Measurements from ENCODE around the gene GRM2.

Gene GRM2

DNA sequence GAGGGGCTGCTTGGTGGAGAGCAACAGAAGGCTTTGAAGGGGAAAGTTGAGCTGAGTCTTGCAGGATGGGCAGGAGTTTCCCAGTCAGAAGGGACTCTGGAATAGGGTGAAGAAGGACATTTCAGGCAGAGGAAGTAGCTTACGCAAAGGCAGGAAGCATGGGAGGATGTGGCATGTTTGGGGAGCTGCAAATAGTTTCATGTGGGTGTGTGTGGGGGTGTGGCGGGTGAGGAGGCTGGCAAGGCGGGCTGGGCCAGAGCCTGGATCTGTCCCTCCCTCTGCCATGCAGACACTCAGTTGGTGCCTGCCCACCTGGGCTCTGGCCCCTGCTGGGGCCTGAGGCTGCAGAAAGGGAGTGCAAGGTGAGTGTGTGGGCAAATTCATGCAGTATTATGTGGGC is 25.4 kb upstream of the GRM2 start:
- no peak overlapping the region for H3K27ac ChIP-seq (ENCODE audit: low read depth, low read length)

GRCh38 chr3:51682079-51682478 is 24.8 kb upstream of the GRM2 start:
- Histone ChIP-seq H3K4me1 (ENCODE audit: insufficient read depth, low read length) (peaks cover 30% of the 10 kb centered on the region), H3K9me3 (ENCODE audit: low read length) (no peaks in the 10 kb centered on the region), H3K9ac (ENCODE audit: low read length) (no peak overlapping the region), H3K27ac (ENCODE audit: low read depth, low read length) (no peak overlapping the region), H3K36me3 (ENCODE audit: insufficient read depth, low read length) (peaks cover 45% of the 10 kb centered on the region), H3K27me3 (ENCODE audit: control insufficient read depth in 1 of 2, insufficient read depth in 2 of 2, low read length in 2 of 2) (no peaks in the 10 kb centered on the region), H3K4me3 (ENCODE audit: low read depth in 1 of 2, low read length in 2 of 2) (no peak overlapping the region)

More for the DNA sequence above, 25.4 kb upstream of the GRM2 start:
- H3K4me1 ChIP-seq (ENCODE audit: insufficient read depth, low read length), result peaks cover 30% of the 10 kb centered on the region
- H3K4me3 ChIP-seq (ENCODE audit: low read depth in 1 of 2, low read length in 2 of 2), result no peak overlapping the region
- peaks cover 44% of the 10 kb centered on the region for H3K36me3 ChIP-seq (ENCODE audit: insufficient read depth, low read length)
- no peaks in the 10 kb centered on the region for H3K9me3 ChIP-seq (ENCODE audit: low read length)
- no peaks in the 10 kb centered on the region for H3K27me3 ChIP-seq (ENCODE audit: control insufficient read depth in 1 of 2, insufficient read depth in 2 of 2, low read length in 2 of 2)
- no peak overlapping the region for H3K9ac ChIP-seq (ENCODE audit: low read length)

GRCh38 chr3:51682526-51682925 is 24.3 kb upstream of the GRM2 start:
- Histone ChIP-seq H3K4me3 (ENCODE audit: low read depth in 1 of 2, low read length in 2 of 2) (no peak overlapping the region), H3K9me3 (ENCODE audit: low read length) (no peaks in the 10 kb centered on the region), H3K36me3 (ENCODE audit: insufficient read depth, low read length) (peaks cover 45% of the 10 kb centered on the region), H3K4me1 (ENCODE audit: insufficient read depth, low read length) (peaks cover 30% of the 10 kb centered on the region), H3K9ac (ENCODE audit: low read length) (no peak overlapping the region), H3K27me3 (ENCODE audit: control insufficient read depth in 1 of 2, insufficient read depth in 2 of 2, low read length in 2 of 2) (no peaks in the 10 kb centered on the region), H3K27ac (ENCODE audit: low read depth, low read length) (no peak overlapping the region)

- Histone ChIP-seq H3K36me3 (ENCODE audit: insufficient read depth, low read length) (peaks cover 48% of the 10 kb centered on the region), H3K9ac (ENCODE audit: low read length) (no peak overlapping the region), H3K27ac (ENCODE audit: low read depth, low read length) (no peak overlapping the region), H3K4me3 (ENCODE audit: low read depth in 1 of 2, low read length in 2 of 2) (no peak overlapping the region), H3K27me3 (ENCODE audit: control insufficient read depth in 1 of 2, insufficient read depth in 2 of 2, low read length in 2 of 2) (no peaks in the 10 kb centered on the region), H3K4me1 (ENCODE audit: insufficient read depth, low read length) (peaks cover 25% of the 10 kb centered on the region), H3K9me3 (ENCODE audit: low read length) (no peaks in the 10 kb centered on the region)
Observed at GRCh38 chr3:51683566-51683965, 23.3 kb upstream of the GRM2 start.

- peaks cover 21% of the 10 kb centered on the region for H3K4me1 ChIP-seq (ENCODE audit: insufficient read depth, low read length)
- no peak overlapping the region for H3K27ac ChIP-seq (ENCODE audit: low read depth, low read length)
- H3K9ac ChIP-seq (ENCODE audit: low read length), result no peak overlapping the region
Observed at GRCh38 chr3:51684971-51685751, 21.7 kb upstream of the GRM2 start.

GRCh38 chr3:51686056-51686455 is 20.8 kb upstream of the GRM2 start:
- Histone ChIP-seq H3K4me1 (ENCODE audit: insufficient read depth, low read length) (peaks cover 15% of the 10 kb centered on the region), H3K9me3 (ENCODE audit: low read length) (no peaks in the 10 kb centered on the region), H3K9ac (ENCODE audit: low read length) (no peak overlapping the region), H3K36me3 (ENCODE audit: insufficient read depth, low read length) (peaks cover 44% of the 10 kb centered on the region), H3K27ac (ENCODE audit: low read depth, low read length) (no peak overlapping the region), H3K4me3 (ENCODE audit: low read depth in 1 of 2, low read length in 2 of 2) (no peak overlapping the region), H3K27me3 (ENCODE audit: control insufficient read depth in 1 of 2, insufficient read depth in 2 of 2, low read length in 2 of 2) (no peaks in the 10 kb centered on the region)

More at GRCh38 chr3:51684971-51685751, 21.7 kb upstream of the GRM2 start:
- Histone ChIP-seq H3K36me3 (ENCODE audit: insufficient read depth, low read length) (peaks cover 44% of the 10 kb centered on the region), H3K27me3 (ENCODE audit: control insufficient read depth in 1 of 2, insufficient read depth in 2 of 2, low read length in 2 of 2) (no peaks in the 10 kb centered on the region), H3K4me3 (ENCODE audit: low read depth in 1 of 2, low read length in 2 of 2) (no peak overlapping the region), H3K9me3 (ENCODE audit: low read length) (no peaks in the 10 kb centered on the region)

- Histone ChIP-seq H3K36me3 (ENCODE audit: insufficient read depth, low read length) (peaks cover 44% of the 10 kb centered on the region), H3K4me1 (ENCODE audit: insufficient read depth, low read length) (peaks cover 9% of the 10 kb centered on the region), H3K27ac (ENCODE audit: low read depth, low read length) (no peak overlapping the region), H3K4me3 (ENCODE audit: low read depth in 1 of 2, low read length in 2 of 2) (no peak overlapping the region), H3K9me3 (ENCODE audit: low read length) (no peaks in the 10 kb centered on the region), H3K9ac (ENCODE audit: low read length) (no peak overlapping the region), H3K27me3 (ENCODE audit: control insufficient read depth in 1 of 2, insufficient read depth in 2 of 2, low read length in 2 of 2) (no peaks in the 10 kb centered on the region)
Observed at GRCh38 chr3:51686512-51687215, 20.2 kb upstream of the GRM2 start.

DNA sequence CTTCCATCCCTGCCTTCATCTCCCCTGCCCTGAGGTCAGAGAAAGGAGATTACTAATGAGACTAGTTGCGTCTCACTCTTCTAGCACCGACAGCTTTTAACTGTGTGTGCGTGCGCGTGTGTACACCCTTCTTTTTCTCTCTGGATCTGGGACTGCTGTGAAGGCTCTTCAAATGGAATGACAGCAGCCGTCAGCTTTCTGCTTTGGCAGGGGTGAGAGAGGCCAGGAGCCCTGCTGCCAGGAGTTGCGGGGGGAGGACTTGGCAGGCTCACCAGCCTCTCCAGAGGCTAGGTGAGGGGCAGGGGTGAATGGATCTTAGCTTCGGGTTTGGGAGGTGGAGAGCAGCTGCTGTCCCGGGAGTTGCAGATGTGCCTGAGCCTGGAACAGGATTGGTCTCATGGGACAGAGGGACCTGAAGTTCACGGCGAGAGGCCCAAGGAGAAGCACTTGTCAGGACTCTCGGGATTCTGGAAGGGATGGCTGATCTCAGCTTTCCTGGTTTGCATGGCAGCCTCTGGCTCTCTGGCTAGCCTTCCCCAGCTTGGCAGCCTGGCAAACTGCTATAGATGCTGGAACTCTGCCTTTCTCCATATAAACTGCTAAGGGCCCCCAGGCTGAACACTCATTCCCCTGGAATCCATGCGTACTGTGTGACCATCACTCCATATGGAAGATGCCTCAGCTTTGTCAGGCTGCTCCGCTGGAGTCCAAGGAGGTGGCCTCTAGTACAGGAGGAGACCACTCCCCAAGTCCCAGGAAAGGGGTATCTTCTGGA is 19.2 kb upstream of the GRM2 start:
- no peaks in the 10 kb centered on the region for H3K9me3 ChIP-seq (ENCODE audit: low read length)
- H3K4me3 ChIP-seq (ENCODE audit: low read depth in 1 of 2, low read length in 2 of 2), result no peak overlapping the region
- H3K36me3 ChIP-seq (ENCODE audit: insufficient read depth, low read length), result peaks cover 50% of the 10 kb centered on the region
- no peak overlapping the region for H3K9ac ChIP-seq (ENCODE audit: low read length)
- peaks cover 5% of the 10 kb centered on the region for H3K4me1 ChIP-seq (ENCODE audit: insufficient read depth, low read length)
- H3K27ac ChIP-seq (ENCODE audit: low read depth, low read length), result no peak overlapping the region
- no peaks in the 10 kb centered on the region for H3K27me3 ChIP-seq (ENCODE audit: control insufficient read depth in 1 of 2, insufficient read depth in 2 of 2, low read length in 2 of 2)

DNA sequence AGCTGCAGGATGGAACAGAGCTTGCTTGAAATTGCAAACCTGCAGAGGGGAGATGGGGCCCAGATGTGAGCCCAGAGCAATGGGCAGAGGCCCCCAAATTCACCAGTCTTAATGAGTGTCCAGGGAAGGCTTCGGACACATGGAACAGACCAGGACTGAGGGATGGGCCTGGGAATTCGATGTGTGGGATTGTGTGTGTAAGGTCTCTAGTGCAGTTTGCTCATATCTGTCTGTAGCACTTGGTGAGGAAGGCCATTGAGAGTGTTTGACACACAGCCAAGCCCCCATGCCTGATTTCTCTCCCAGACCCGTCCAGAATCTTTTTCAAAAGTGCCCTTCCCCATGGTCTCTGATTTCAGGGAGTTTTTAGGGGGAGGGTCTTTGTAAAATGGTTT is 18.7 kb upstream of the GRM2 start:
- Histone ChIP-seq H3K36me3 (ENCODE audit: insufficient read depth, low read length) (peaks cover 50% of the 10 kb centered on the region), H3K9me3 (ENCODE audit: low read length) (no peaks in the 10 kb centered on the region), H3K4me1 (ENCODE audit: insufficient read depth, low read length) (peaks cover 5% of the 10 kb centered on the region), H3K9ac (ENCODE audit: low read length) (no peak overlapping the region), H3K27ac (ENCODE audit: low read depth, low read length) (no peak overlapping the region), H3K4me3 (ENCODE audit: low read depth in 1 of 2, low read length in 2 of 2) (no peak overlapping the region), H3K27me3 (ENCODE audit: control insufficient read depth in 1 of 2, insufficient read depth in 2 of 2, low read length in 2 of 2) (no peaks in the 10 kb centered on the region)

DNA sequence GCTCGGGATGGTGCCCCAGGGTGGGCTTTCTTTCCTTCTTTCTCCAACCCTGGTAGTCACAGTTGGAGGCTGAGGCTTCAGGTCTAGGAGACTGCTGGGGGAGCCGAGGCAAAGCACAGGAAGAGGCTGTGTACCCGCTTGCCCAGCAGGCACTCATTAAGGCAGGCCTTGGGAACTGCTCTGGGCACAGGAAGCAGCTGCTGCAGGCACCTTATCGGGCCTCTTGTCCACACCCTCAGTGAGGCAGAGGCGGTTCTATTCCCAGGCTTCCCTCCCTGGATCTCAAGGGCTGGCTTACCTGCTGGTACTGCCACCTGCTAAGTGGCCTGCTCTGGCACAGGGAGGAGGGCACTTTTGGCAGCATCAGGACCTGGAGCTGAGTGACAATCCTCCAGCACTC is 15.8 kb upstream of the GRM2 start:
- H3K36me3 ChIP-seq (ENCODE audit: insufficient read depth, low read length), result peaks cover 38% of the 10 kb centered on the region

GRCh38 chr3:51691949-51692348 is 14.9 kb upstream of the GRM2 start:
- H3K9ac ChIP-seq (ENCODE audit: low read length), result no peak overlapping the region
- no peak overlapping the region for H3K4me3 ChIP-seq (ENCODE audit: low read depth in 1 of 2, low read length in 2 of 2)
- H3K36me3 ChIP-seq (ENCODE audit: insufficient read depth, low read length), result peaks cover 34% of the 10 kb centered on the region
- H3K9me3 ChIP-seq (ENCODE audit: low read length), result no peaks in the 10 kb centered on the region
- no peak overlapping the region for H3K27ac ChIP-seq (ENCODE audit: low read depth, low read length)
- no peaks in the 10 kb centered on the region for H3K4me1 ChIP-seq (ENCODE audit: insufficient read depth, low read length)
- H3K27me3 ChIP-seq (ENCODE audit: control insufficient read depth in 1 of 2, insufficient read depth in 2 of 2, low read length in 2 of 2), result no peaks in the 10 kb centered on the region

More for the DNA sequence above, 15.8 kb upstream of the GRM2 start:
- Histone ChIP-seq H3K27ac (ENCODE audit: low read depth, low read length) (no peak overlapping the region), H3K4me3 (ENCODE audit: low read depth in 1 of 2, low read length in 2 of 2) (no peak overlapping the region), H3K27me3 (ENCODE audit: control insufficient read depth in 1 of 2, insufficient read depth in 2 of 2, low read length in 2 of 2) (no peaks in the 10 kb centered on the region), H3K4me1 (ENCODE audit: insufficient read depth, low read length) (no peaks in the 10 kb centered on the region), H3K9ac (ENCODE audit: low read length) (no peak overlapping the region), H3K9me3 (ENCODE audit: low read length) (no peaks in the 10 kb centered on the region)

All from muscle layer of colon (tissue), 2 donors.